Uterus (tissue), 4 donors: ENCODE results near the gene STX11. TPM values are rescaled to one million over a fixed set of nuclear protein-coding genes. Genes with fewer than 3 reads are reported as not detected.

ENCODE experiments used
- DNase-seq, 2 donors: peaks; one replicate each; pipeline ENCODE4 v3.0.0-alpha.2; 2019 to 2020
- H3K27ac ChIP-seq, 2 donors: fragments of 200-600 bp; sonication (generic); 1 replicate in 1 of 2; 2 replicates in 1 of 2; pipeline ENCODE4 v1.5.1; 2016 to 2018
- H3K27me3 ChIP-seq, 2 donors: fragments of 200-600 bp; sonication (generic); one replicate each; pipeline ENCODE4 v1.5.1; 2018 to 2019; ENCODE audit warnings: control low read depth in 1 of 2
- H3K36me3 ChIP-seq, 2 donors: fragments of 200-600 bp; sonication (generic); one replicate each; pipeline ENCODE4 v1.5.1; 2019; ENCODE audit warnings: control low read depth in 1 of 2
- H3K4me1 ChIP-seq, 2 donors: fragments of 200-600 bp; sonication (generic); one replicate each; pipeline ENCODE4 v1.5.1; 2018 to 2019; ENCODE audit warnings: control low read depth in 1 of 2
- H3K4me3 ChIP-seq, 2 donors: fragments of 200-600 bp; sonication (generic); 1 replicate in 1 of 2; 2 replicates in 1 of 2; pipeline ENCODE4 v1.5.1; 2018 to 2019; ENCODE audit warnings: mild to moderate bottlenecking in 1 of 2
- H3K9me3 ChIP-seq, 2 donors: fragments of 200-600 bp; sonication (generic); one replicate each; pipeline ENCODE4 v1.5.1; 2019; ENCODE audit warnings: control low read depth in 1 of 2
- CTCF ChIP-seq, 4 experiments: fragments of 200-600 bp in 2 of 4; fragments of 450-650 bp in 2 of 4; sonication (generic) in 2 of 4; IDR thresholded peaks; one replicate each; pipeline ENCODE4 v1.5.1; 2016 to 2019; ENCODE audit warnings: antibody characterized with exemption in 4 of 4, mild to moderate bottlenecking in 2 of 4, moderate library complexity in 1 of 4
- POLR2A ChIP-seq, 2 donors: fragments of 450-650 bp; IDR thresholded peaks; one replicate each; pipeline ENCODE4 v1.6.1; 2016; ENCODE audit warnings: antibody characterized with exemption in 2 of 2, mild to moderate bottlenecking in 1 of 2, moderate library complexity in 1 of 2
- intact Hi-C: fragments of 100-400 bp; cut with DNase I; formaldehyde crosslinking; loops from one replicate; pipeline ENCODE4 v1.15.1; 2023; ENCODE audit warnings: low total_unique reads
- total RNA-seq, 4 donors: library from RNA; depleted of rRNA in 3 of 4; stranded (reverse); fragments of >200 nt in 3 of 4; gene quantifications; one replicate each; pipeline versions ENCODE4 v1.1.0 to v1.2.4, GENCODE V29; 2014 to 2023
- donor health status: DM: yes; HTN: yes; CAD: no.

STX11 gene
- total RNA-seq, 4 donors from 2014 or later: 0.77 to 6.2 (median 1.9) TPM

- DNase-seq: no peak
- Histone ChIP-seq H3K27ac (no peak overlapping the region), H3K4me3 (no peak overlapping the region), H3K4me1 (no peaks in the 10 kb centered on the region), H3K9me3 (peaks cover 0 to 4% of the 10 kb centered on the region in 2 donors), H3K36me3 (no peaks in the 10 kb centered on the region), H3K27me3 (no peaks in the 10 kb centered on the region)
- no peak for TF ChIP-seq POLR2A (IDR thresholded peaks at IDR 0.05)
- no peak for TF ChIP-seq CTCF (IDR thresholded peaks at IDR 0.05)
- intact Hi-C loops: no loop called here
Observed at GRCh38 chr6:144197919-144198318, 47.6 kb downstream of the STX11 start.

GRCh38 chr6:144202879-144203468 lies 52.7 kb downstream of the STX11 start:
- Histone ChIP-seq H3K36me3 (no peaks in the 10 kb centered on the region), H3K4me1 (no peaks in the 10 kb centered on the region), H3K9me3 (peaks cover 0 to 15% of the 10 kb centered on the region in 2 donors), H3K27ac (no peak overlapping the region), H3K4me3 (no peak overlapping the region), H3K27me3 (no peaks in the 10 kb centered on the region)
- no peak for DNase-seq
- intact Hi-C loops: no loop called here
- TF ChIP-seq POLR2A (IDR thresholded peaks at IDR 0.05) (no peak), CTCF (IDR thresholded peaks at IDR 0.05) (no peak)

GRCh38 chr6:144211160-144211559 lies 60.8 kb downstream of the STX11 start:
- TF ChIP-seq POLR2A (IDR thresholded peaks at IDR 0.05): no peak
- no peak for TF ChIP-seq CTCF (IDR thresholded peaks at IDR 0.05)
- no peak overlapping the region for H3K27ac ChIP-seq
- intact Hi-C loops: loop anchor here (5.0 to 10.0 kb wide), 2 partner anchors 74 to 109 kb away; partner anchors contain the start of gene UTRN

GRCh38 chr6:144213315-144213714 lies 63.0 kb downstream of the STX11 start:
- Histone ChIP-seq H3K27ac (no peak overlapping the region), H3K4me1 (peaks cover 0 to 4% of the 10 kb centered on the region in 2 donors), H3K27me3 (no peaks in the 10 kb centered on the region), H3K9me3 (no peaks in the 10 kb centered on the region), H3K4me3 (no peak overlapping the region), H3K36me3 (no peaks in the 10 kb centered on the region)
- intact Hi-C loops: loop anchor here (5.0 to 10.0 kb wide), 2 partner anchors 71 to 111 kb away; partner anchors contain the start of gene UTRN
- no peak for DNase-seq
- TF ChIP-seq POLR2A (IDR thresholded peaks at IDR 0.05): no peak
- no peak for TF ChIP-seq CTCF (IDR thresholded peaks at IDR 0.05)

More at GRCh38 chr6:144211160-144211559, 60.8 kb downstream of the STX11 start:
- no peak for DNase-seq
- Histone ChIP-seq H3K27me3 (no peaks in the 10 kb centered on the region), H3K9me3 (no peaks in the 10 kb centered on the region), H3K4me3 (no peak overlapping the region), H3K4me1 (peaks cover 0 to 4% of the 10 kb centered on the region in 2 donors), H3K36me3 (no peaks in the 10 kb centered on the region)

- TF ChIP-seq CTCF (IDR thresholded peaks at IDR 0.05) (no peak), POLR2A (IDR thresholded peaks at IDR 0.05) (no peak)
- intact Hi-C loops: loop anchor here (5.0 to 10.0 kb wide), 2 partner anchors 71 to 112 kb away; partner anchors contain the start of gene UTRN
- H3K9me3 ChIP-seq: no peaks in the 10 kb centered on the region
- DNase-seq: no peak
- H3K27ac ChIP-seq: no peak overlapping the region
- H3K27me3 ChIP-seq: no peaks in the 10 kb centered on the region
- H3K4me3 ChIP-seq: no peak overlapping the region
- H3K36me3 ChIP-seq: no peaks in the 10 kb centered on the region
- peaks cover 0 to 4% of the 10 kb centered on the region in 2 donors for H3K4me1 ChIP-seq
Observed at GRCh38 chr6:144214029-144214428, 63.7 kb downstream of the STX11 start.
